HG03095 (cell line): ENCODE results near the gene CLSTN2.

Experiments used
- ATAC-seq: cut with Tn5 transposase; IDR thresholded peaks from one replicate; pipeline ENCODE4 v1.9.1; 2021; ENCODE audit warnings: moderate library complexity; ENCODE audit not compliant: unreplicated experiment

The CLSTN2 gene

GRCh38 chr3:140574375-140574774 lies 639.4 kb downstream of the CLSTN2 start:
- ATAC-seq, result no peak

- ATAC-seq, result no peak
These were observed 641.5 kb downstream of the CLSTN2 start for GRCh38 chr3:140576449-140576848.

GRCh38 chr3:140577911-140578310 lies 642.9 kb downstream of the CLSTN2 start:
- ATAC-seq, result no peak

GRCh38 chr3:140579260-140579659 lies 644.3 kb downstream of the CLSTN2 start:
- ATAC-seq, result no peak

GRCh38 chr3:140580746-140581145 lies 645.8 kb downstream of the CLSTN2 start:
- ATAC-seq, result no peak

GRCh38 chr3:140584549-140584948 lies 649.6 kb downstream of the CLSTN2 start:
- no peak for ATAC-seq

- ATAC-seq, result no peak
These were observed 650.8 kb downstream of the CLSTN2 start for GRCh38 chr3:140585828-140586227.

- ATAC-seq, result no peak
These were observed 651.3 kb downstream of the CLSTN2 start for GRCh38 chr3:140586311-140586710.

- ATAC-seq, result no peak
These were observed 653.6 kb downstream of the CLSTN2 start for GRCh38 chr3:140588558-140588957.

GRCh38 chr3:140593766-140594165 lies 658.8 kb downstream of the CLSTN2 start:
- ATAC-seq, result no peak

- ATAC-seq, result no peak
These were observed 660.3 kb downstream of the CLSTN2 start for GRCh38 chr3:140595295-140595694.

- no peak for ATAC-seq
These were observed 662.4 kb downstream of the CLSTN2 start for GRCh38 chr3:140597364-140597763.

- ATAC-seq, result no peak
These were observed 662.8 kb downstream of the CLSTN2 start for GRCh38 chr3:140597792-140598191.

GRCh38 chr3:140599009-140599408 lies 664.0 kb downstream of the CLSTN2 start:
- ATAC-seq, result no peak

- no peak for ATAC-seq
These were observed 664.5 kb downstream of the CLSTN2 start for GRCh38 chr3:140599496-140599895.

- ATAC-seq, result no peak
These were observed 666.9 kb downstream of the CLSTN2 start for GRCh38 chr3:140601881-140602280.

GRCh38 chr3:140602781-140603180 lies 667.8 kb downstream of the CLSTN2 start:
- no peak for ATAC-seq

GRCh38 chr3:140603766-140604165 lies 668.8 kb downstream of the CLSTN2 start:
- no peak for ATAC-seq

GRCh38 chr3:140610544-140610943 lies 675.6 kb downstream of the CLSTN2 start:
- ATAC-seq, result no peak

- no peak for ATAC-seq
These were observed 679.0 kb downstream of the CLSTN2 start for GRCh38 chr3:140614001-140614400.

GRCh38 chr3:140617135-140617534 lies 682.1 kb downstream of the CLSTN2 start:
- ATAC-seq, result no peak

- no peak for ATAC-seq
These were observed 691.9 kb downstream of the CLSTN2 start for GRCh38 chr3:140626856-140627255.
